ENCODE data around the gene EOMES.

DNA sequence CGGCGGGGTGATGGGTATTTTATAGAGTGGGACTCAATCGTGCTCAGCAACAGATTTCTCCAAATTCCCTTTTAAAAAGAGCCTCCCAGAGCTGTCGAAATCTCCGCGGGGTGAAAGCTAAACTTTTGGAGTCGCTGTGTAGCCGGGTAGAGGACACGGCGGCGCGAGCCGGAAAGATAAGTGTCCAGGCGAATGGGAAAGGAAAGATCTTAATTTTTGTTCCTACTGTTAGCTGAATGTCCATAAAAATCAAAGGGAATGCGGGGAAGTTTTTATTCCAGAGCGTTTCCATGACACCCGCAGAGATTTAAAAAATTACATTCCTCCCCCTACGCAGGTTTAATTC is 9.1 kb downstream of the EOMES start:
- TF ChIP-seq, protein P1, sequence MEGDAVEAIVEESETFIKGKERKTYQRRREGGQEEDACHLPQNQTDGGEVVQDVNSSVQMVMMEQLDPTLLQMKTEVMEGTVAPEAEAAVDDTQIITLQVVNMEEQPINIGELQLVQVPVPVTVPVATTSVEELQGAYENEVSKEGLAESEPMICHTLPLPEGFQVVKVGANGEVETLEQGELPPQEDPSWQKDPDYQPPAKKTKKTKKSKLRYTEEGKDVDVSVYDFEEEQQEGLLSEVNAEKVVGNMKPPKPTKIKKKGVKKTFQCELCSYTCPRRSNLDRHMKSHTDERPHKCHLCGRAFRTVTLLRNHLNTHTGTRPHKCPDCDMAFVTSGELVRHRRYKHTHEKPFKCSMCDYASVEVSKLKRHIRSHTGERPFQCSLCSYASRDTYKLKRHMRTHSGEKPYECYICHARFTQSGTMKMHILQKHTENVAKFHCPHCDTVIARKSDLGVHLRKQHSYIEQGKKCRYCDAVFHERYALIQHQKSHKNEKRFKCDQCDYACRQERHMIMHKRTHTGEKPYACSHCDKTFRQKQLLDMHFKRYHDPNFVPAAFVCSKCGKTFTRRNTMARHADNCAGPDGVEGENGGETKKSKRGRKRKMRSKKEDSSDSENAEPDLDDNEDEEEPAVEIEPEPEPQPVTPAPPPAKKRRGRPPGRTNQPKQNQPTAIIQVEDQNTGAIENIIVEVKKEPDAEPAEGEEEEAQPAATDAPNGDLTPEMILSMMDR (IDR thresholded peaks at IDR 0.05) = no peak
- TF ChIP-seq POLR2AphosphoS5 (IDR thresholded peaks at IDR 0.05) (no peak), POLR2A (IDR thresholded peaks at IDR 0.05; ENCODE audit: low read depth) (no peak), EP300 (IDR thresholded peaks at IDR 0.05) (no peak)

Measured in esophagus muscularis mucosa (tissue), 4 donors.